8988T (cell line): ENCODE data around the gene MAB21L2.
"Not testable (repeated sequence)": the region's sequence is repeated elsewhere in the genome, so short reads cannot be mapped to it uniquely, and the experiment has no call there.

Source experiments
- DNase-seq: peaks from one replicate; pipeline ENCODE4 v3.0.0; 2011

MAB21L2 gene

DNA sequence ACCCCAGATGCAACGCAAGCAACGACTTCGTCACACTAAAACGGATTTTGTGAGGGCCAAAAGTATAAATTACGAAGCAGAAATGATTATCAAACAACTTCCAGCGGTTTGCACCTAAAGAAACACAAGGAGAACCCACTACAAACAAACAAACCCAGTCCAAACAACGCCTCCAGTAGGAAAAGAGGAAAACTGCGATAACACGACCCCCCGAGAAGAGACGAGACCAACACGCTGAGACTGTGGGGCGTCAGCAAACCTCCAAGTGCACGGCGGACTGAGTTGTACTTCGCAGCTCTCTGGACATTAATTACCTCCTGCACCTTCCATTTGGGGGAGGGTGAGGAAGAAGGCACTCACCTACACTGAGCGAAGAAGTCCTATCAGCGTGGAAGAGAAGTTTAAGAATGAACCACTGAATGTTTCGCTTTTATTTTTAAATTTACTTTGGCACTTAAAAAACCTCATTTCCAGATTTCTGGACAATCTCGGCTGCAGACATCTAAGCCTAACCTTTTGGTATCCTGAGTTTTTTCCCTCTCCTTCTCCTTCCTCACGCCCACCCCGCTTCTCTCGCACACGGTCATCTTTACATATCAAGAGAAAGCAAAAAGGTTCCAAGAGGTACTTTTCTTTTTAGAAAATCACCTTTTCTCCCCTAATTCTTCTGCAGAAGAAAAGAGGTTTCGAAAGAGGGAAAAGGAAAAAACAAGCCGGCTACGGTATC is at the start of gene MAB21L2:
MAB21L2 (plus strand) TSS at position 6 of the 727 bp plus-strand sequence. CDS start 879 bp downstream, outside the sequence.
- no peak for DNase-seq

DNA sequence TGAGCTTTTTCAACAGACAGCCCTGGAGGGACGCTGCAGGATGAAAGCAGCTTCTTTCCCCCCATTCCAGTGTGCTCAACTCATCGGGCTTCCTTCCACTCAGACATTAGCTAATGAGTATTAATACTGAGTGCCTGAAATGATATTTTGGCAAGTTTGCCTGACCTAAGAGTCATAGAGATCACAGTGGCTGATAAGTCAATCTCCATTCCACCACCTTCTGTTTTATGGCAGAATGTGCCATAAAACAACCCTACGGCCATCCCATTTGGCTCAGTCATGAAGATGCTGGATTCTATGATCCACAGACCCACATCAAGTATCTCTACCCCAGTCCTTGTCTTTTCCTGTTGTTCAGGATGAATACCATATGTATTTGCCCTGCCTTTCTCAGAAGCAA is 48.3 kb upstream of the MAB21L2 start:
- no peak for DNase-seq

DNA sequence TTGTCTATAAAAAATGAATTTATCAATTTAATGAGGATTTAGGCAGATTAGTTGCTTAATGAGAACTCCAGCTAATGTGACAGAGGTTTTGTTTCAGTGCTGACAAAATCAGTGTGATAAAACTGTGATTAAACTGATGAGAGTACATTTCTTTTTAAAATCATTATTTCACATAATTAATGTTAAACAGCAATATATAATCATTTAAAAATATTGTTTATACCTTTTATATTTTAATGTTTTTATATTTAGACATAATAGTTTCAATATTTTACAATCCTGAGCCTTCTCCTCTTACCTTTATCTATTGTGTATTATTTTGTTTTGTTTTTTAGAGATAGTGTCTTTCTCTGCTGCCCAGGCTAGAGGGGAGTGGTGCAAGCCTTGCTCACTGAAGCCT is 47.1 kb upstream of the MAB21L2 start:
- DNase-seq: no peak

DNA sequence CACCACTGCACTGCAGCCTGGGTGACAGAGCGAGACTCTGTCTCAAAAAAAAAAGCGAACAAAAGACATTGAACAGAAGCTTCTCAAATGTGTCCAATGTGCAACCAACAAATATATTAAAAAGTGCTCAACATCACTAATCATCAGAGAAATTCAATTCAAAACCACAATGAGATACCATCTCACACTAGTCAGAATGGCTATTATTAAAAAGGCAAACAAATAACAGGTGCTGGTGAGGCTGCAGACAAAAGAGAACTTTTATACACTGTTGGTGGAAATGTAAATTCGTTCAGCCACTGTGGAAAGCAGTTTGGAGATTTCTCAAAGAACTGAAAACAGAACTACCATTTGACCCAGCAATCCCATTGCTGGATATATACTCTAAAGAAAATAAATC is 44.0 kb upstream of the MAB21L2 start:
- DNase-seq: not testable (repeated sequence)

DNA sequence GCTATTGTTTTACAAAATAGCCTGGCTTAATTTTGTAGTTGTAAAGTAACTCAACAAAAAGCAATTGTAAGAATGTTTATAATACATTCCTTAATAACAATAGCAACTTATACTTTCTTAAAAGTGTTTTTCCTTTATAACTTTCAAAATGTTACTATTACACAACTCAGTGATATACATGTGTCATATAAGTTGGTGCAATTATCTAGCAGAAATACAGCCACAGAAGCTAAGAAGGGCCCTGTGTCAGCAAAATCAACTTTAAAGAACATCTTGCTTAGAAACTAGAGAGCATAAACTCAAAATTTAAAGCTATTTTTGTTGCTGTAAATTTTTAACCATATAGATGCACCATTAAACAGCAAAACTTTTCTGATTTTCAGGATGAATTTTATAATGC is 41.4 kb upstream of the MAB21L2 start:
- DNase-seq: no peak

GRCh38 chr4:150540959-150541360 is 41.0 kb upstream of the MAB21L2 start:
- DNase-seq: no peak

DNA sequence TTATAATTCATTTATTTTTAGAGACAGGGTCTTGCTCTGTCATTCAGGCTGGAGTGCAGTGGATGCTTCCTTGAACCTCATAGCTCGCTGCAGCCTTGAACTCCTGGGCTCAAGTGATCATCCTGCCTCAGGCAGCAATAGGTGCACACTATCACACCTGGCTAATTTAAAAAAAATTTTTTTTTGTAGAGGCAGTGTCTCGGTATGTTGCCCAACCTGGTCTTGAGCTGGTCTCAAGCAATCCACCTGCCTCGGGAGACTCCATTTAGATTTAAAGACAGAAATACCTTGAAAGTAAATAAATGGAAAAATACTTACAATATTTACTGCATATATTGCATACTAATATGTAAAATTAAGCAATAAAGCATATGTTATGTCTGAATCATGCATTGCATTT is 40.3 kb upstream of the MAB21L2 start:
- DNase-seq: no peak

GRCh38 chr4:150543042-150543441 is 38.9 kb upstream of the MAB21L2 start:
- DNase-seq: no peak

DNA sequence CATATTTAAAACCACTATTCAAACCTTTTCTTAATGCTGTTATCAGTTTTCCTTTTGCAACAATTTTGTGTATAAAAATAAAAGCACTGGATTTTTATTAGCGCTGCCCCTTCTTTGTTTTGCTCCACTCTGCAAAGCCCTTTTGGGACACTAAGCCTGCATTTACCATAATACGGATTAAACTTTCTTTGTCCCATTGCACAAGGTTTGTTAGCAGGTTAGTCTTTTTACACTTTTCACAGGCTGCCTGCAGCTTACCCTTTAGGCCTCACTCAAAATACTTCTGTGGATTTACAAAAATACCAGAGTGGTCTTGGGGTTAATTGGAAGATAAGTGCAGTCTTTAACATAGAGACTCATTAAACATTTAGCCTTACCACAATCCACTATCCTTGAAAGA is 35.7 kb upstream of the MAB21L2 start:
- DNase-seq: no peak

- DNase-seq: no peak
Observed at GRCh38 chr4:150547154-150547838, 34.7 kb upstream of the MAB21L2 start.

DNA sequence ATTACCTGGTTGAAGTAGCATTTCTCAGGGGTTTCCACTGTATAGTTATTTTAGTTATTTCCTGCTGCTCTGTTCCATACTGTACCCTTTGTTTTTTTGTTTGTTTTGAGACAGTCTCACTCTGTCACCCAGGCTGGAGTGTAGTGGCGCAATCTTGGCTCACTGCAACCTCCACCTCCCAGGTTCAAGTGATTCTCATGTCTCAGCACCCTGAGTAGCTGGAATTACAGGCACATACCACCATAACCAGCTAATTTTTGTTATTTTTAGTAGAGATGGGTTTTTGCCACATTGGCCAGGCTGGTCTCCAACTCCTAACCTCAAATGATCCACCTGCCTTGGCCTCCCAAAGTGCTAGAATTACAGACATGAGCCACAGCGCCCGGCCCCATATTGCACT is 24.1 kb upstream of the MAB21L2 start:
- DNase-seq: not testable (repeated sequence)

- no peak for DNase-seq
Observed at GRCh38 chr4:150561143-150561737, 20.7 kb upstream of the MAB21L2 start.

DNA sequence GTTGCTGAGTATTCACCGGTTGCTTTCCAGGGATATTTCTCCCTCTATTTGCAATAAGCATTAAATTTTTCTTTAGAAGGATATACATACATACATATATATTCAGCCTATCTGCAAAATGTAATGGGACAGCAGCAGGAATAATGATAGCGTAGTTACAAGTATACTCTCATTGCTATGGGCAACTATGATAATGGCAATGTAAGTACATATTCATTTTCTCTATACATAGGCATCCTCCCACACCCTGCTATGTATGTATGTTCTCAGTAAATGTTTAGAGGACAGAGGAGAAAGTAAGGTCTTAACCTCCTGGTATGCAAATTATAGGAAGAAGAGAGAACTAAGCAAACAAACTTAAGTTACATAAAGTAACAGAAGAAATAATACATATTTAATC is 19.7 kb upstream of the MAB21L2 start:
- DNase-seq: no peak

DNA sequence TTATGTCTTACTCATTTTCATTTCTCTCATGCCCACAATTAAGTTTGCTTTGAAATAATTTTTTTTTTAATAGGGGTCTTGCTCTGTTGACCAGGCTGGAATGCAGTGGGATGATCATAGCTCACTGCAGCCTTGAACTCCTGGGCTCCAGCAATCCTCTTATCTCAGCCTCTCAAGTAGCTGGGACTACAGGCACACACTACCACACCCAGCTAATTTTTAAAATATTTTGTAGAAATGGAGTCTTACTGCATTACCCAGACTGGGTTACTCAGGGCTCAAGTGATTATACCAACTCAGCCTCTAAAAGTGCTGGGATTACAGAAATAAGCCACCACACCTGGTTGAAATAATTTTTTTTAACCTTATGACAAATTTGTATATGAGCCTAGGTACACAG is 19.2 kb upstream of the MAB21L2 start:
- DNase-seq: no peak

DNA sequence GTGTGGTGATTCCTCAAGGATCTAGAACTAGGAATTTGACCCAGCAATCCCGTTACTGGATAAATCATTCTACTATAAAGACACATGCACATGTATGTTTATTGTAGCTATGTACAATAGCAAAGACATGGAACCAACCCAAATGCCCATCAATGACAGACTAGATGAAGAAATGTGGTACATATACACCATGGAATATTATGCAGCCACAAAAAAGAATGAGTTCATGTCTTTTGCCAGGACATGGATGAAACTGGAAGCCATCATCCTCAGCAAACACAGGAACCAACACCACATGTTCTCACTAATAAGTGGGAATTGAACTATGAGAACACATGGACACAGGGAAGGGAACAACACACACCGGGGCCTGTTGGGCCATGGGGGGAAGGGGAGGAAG is 17.0 kb upstream of the MAB21L2 start:
- DNase-seq: not testable (repeated sequence)

DNA sequence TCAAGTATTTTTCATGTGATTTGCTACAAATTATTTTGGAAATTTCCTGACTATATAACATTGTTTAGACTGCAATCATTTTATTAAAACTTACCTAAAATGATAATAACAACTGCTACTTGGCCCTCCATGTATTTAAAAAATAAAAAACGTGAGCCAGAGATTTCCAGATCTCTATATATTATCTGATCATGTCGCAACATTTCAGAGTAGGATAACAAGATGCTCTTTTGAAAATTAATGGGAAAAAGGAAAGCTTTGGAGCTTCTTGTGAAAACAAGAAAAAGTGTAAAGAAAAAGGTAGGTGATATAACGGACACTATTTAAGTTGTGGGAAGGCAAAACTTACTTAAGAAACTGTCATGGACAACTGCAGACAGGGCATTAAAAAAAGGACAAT is 14.9 kb upstream of the MAB21L2 start:
- DNase-seq: no peak

- DNase-seq: no peak
Observed at GRCh38 chr4:150569384-150569987, 12.5 kb upstream of the MAB21L2 start.

DNA sequence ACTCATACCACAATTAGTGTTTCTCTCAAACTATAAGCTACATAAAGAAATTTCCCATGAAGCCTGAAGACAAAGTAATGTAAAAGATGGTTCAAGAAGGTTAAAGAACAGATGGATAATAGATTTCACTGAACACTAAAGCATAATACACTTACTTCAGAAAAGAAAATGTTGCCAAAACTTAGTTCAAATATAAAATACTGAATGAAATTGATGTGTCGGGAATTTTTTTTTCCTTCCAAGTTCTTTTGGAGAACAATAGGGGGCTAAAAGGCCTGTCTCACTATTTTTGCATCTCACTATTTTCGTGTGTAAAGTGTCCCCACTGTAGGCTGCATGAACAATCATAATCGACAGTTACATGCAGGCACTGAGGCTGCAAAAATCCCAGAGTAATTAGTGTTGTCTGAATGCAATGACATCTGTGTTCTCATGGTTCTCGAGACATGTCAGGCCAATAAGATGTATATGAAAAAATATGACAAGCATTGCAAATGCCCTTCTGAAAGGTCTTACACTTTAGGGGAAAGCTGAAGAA is 11.9 kb upstream of the MAB21L2 start:
- DNase-seq: no peak

DNA sequence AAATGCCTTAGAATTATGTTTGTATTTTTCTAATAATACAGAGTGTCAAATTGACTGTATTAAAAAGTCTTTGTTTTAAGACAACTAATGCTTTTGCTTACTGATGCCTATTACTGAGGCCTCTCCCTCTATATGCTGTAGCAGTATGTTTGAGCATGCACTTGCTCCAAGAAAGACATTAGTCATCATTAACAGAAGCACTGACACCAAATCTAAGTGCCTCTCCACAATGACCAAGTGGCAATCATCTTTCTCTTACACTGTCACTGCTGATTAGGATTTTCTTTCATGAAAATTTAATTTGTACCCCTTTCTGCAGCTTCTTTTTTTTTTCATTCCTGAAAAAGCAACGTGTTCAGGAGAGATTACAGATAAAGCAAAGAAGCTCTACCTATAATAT is 11.1 kb upstream of the MAB21L2 start:
- DNase-seq: no peak

DNA sequence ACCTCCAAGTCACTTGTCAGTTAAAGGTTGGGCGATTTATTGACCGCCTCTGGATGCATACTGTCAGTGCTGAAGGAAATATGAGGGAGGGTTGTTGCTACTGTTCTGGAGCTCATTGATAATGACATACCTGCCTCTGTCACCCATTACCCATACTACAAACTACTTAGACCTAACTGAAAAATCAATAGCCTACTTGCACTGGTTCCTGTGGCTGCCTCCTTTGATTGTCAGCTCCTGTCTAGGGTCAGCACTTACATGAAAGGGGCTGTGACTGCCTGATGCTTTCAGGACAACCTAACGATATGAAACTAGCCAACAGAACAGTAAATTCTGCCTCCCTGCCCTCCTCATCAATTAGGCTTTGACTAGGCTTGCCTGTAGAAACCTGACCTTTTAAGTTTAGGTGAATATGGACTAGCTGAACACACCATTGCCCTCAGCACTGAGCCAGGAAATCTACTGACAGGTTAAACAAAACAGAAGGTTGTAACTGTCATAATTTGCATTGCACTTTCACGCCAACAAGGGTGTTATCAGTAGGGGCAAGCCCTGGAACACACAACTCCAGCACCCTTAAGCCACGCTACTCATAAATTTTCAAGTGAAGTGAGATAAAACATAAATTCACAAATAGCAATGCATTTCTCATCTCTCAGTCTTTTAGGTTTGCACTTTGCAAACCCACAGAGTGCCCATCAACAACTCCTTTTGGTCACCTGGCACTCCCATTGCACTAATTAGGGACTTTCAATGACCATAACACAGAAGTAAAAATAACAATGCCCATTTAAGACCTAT is 9.0 kb upstream of the MAB21L2 start:
- DNase-seq: no peak

DNA sequence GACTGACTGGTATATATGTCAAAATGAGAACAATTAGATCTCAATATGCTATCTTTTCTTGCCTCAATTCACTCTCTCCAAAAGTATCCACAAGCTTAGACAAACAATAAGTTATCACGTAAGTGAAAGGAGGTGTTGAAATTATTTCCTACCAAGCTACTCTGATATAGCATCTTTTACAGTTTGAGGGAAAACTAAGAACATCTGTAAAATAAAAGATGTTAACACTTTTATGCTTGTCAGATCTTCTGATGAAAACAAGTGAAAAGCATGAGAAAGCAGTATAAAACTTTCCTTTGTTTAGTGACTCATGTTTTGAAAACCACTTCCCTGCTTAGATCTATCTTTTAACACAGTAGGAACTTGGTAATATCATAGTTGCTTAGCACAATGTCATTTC is 8.4 kb upstream of the MAB21L2 start:
- no peak for DNase-seq

DNA sequence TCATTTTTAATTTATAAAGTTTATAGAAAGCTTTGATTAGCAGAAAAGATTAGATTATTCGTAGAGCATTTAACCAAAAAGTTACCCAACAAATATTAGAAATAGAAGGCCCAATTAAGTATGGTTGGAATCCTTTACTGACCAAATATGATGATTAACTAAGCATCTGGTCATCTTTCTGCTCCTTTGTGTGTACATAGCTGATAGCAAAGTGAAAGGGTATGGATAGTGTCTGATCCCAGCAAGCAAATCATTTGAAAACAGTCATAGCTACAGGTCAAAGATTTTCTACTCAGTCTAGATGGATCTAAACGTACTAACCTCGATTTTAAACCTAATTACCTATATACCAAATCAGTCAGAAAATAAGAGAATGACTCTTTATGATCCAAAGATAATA is 7.3 kb upstream of the MAB21L2 start:
- DNase-seq: no peak

GRCh38 chr4:150577796-150578195 is 4.2 kb upstream of the MAB21L2 start:
- DNase-seq: no peak
